Prostate gland (tissue), 2 donors: ENCODE measurements around the gene TTLL5. TPM values are rescaled to one million over a fixed set of nuclear protein-coding genes. Genes with fewer than 3 reads are reported as not detected.

Experiments
- DNase-seq: peaks from one replicate; pipeline ENCODE4 v3.0.0-alpha.2; 2019; ENCODE audit warnings: low spot score
- H3K27ac ChIP-seq, 2 donors: fragments of 200-600 bp; sonication (generic); 2 replicates each; pipeline ENCODE4 v1.5.1; 2017 to 2019
- H3K27me3 ChIP-seq: fragments of 200-600 bp; sonication (generic); replicated peaks from 2 replicates; pipeline ENCODE4 v1.5.1; 2019; ENCODE audit not compliant: insufficient read depth
- H3K36me3 ChIP-seq, 2 donors: fragments of 200-600 bp; sonication (generic); 1 replicate in 1 of 2; 2 replicates in 1 of 2; pipeline versions ENCODE4 v1.5.1 to v1.8.1; 2017 to 2019
- H3K4me1 ChIP-seq: fragments of 200-600 bp; sonication (generic); replicated peaks from 2 replicates; pipeline ENCODE4 v1.5.1; 2019
- H3K4me3 ChIP-seq, 2 donors: fragments of 200-600 bp; sonication (generic); 2 replicates each; pipeline ENCODE4 v1.5.1; 2017 to 2019
- H3K9me3 ChIP-seq: fragments of 200-600 bp; sonication (generic); 2 replicates; pipeline ENCODE4 v1.5.1; 2017
- POLR2A ChIP-seq: fragments of 450-650 bp; IDR thresholded peaks from one replicate; pipeline ENCODE4 v1.6.1; 2016; ENCODE audit warnings: antibody characterized with exemption, mild to moderate bottlenecking
- POLR2AphosphoS5 ChIP-seq: sonication (generic); formaldehyde crosslinking; IDR thresholded peaks from one replicate; pipeline ENCODE4 v1.6.1; 2017; ENCODE audit warnings: antibody characterized with exemption
- WGBS: methylation state at CpG from one replicate; pipeline ENCODE4 v1.1.5; 2018; 5-methylcytosine and 5-hydroxymethylcytosine counted together
- intact Hi-C: fragments of 100-400 bp; cut with DNase I; formaldehyde crosslinking; loops from one replicate; pipeline ENCODE4 v1.14.2; 2022
- total RNA-seq, 2 donors: library from RNA; depleted of rRNA; stranded (reverse); fragments of >200 nt; gene quantifications; one replicate each; pipeline ENCODE4 v1.1.0, GENCODE V29; 2016
- TF ChIP-seq, protein P1 (sequence below), 4 experiments: fragments of 200-600 bp in 2 of 4; fragments of 450-650 bp in 2 of 4; sonication (generic) in 2 of 4; IDR thresholded peaks; 1 replicate in 3 of 4; 2 replicates in 1 of 4; pipeline ENCODE4 v1.5.1; 2016 to 2019; ENCODE audit warnings: antibody characterized with exemption in 4 of 4, mild to moderate bottlenecking in 2 of 4, moderate library complexity in 2 of 4

TTLL5 gene
- total RNA-seq, 2 donors from 2014 or later = 40.3 to 46.2 TPM

DNA sequence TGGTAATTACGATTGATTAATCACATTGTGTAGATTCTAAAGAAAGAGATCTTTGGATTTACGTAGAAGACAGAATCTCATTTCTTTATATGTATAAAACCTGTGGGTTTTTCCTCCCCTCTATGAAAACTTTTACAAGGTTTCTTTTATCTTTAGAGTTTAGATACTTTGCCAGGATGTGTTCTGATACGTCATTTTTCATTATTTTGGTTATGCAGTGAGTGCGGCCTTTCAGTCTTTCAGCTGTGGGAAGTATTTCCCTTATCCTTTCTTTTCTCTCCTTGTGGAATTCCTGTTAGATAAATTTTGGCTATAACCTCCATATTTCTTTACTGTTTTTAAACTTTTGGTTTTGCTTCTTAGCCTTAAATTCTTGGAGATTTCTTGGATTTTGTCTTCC is 92.7 kb downstream of the TTLL5 start:
- H3K36me3 ChIP-seq = no peaks in the 10 kb centered on the region
- H3K27ac ChIP-seq = no peak overlapping the region
- H3K4me1 ChIP-seq = no peaks in the 10 kb centered on the region
- no peak for TF ChIP-seq POLR2A
- TF ChIP-seq POLR2AphosphoS5 = no peak
- TF ChIP-seq, protein P1, sequence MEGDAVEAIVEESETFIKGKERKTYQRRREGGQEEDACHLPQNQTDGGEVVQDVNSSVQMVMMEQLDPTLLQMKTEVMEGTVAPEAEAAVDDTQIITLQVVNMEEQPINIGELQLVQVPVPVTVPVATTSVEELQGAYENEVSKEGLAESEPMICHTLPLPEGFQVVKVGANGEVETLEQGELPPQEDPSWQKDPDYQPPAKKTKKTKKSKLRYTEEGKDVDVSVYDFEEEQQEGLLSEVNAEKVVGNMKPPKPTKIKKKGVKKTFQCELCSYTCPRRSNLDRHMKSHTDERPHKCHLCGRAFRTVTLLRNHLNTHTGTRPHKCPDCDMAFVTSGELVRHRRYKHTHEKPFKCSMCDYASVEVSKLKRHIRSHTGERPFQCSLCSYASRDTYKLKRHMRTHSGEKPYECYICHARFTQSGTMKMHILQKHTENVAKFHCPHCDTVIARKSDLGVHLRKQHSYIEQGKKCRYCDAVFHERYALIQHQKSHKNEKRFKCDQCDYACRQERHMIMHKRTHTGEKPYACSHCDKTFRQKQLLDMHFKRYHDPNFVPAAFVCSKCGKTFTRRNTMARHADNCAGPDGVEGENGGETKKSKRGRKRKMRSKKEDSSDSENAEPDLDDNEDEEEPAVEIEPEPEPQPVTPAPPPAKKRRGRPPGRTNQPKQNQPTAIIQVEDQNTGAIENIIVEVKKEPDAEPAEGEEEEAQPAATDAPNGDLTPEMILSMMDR (IDR thresholded peaks at IDR 0.05) = no peak
- DNase-seq = no peak
- H3K9me3 ChIP-seq = no peaks in the 10 kb centered on the region
- intact Hi-C loops = no loop called here
- 49% methylated on average over 4 of the region's 4 CpGs for WGBS
- H3K27me3 ChIP-seq = no peaks in the 10 kb centered on the region
- H3K4me3 ChIP-seq = no peak overlapping the region

DNA sequence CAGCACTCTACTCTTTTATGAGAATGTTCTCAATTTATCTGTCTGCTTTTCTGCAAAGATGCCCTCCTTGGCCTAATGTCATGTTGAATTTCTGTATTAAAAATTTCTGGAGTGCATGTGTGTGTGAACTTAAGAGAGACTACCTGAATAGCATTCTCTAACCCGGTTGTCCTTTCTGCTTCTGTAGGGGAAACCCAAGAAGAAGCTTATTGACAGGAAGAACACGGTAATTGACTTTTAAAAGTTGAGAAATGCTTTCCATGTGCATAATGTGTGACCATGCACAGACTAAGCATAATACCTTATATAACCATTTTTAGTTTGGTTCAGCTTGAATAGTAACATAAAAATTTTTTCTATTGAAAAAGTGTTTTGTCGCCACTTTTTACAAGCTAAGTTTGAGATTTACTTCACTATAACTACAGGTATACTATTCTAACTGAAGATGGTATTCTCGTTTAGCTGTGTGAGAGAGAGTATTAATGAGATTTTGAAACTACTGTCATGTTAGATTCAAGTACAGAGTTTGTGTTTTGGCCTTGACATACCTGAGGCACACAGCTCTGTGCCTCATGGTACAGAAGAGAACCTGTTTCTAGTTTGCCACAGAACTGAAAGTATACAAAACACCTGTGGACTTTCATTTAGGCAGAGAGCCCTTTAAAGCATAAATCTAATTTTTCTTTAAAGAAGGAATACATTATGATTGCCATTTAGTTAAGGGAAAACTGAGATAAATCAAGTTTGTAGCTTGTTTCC is 96.8 kb downstream of the TTLL5 start:
- TF ChIP-seq POLR2AphosphoS5 = no peak
- TF ChIP-seq POLR2A = no peak
- TF ChIP-seq, protein P1 (IDR thresholded peaks at IDR 0.05) = no peak
- DNase-seq = no peak
- Histone ChIP-seq H3K36me3 (no peaks in the 10 kb centered on the region), H3K4me1 (no peaks in the 10 kb centered on the region), H3K4me3 (no peak overlapping the region), H3K27ac (no peak overlapping the region), H3K9me3 (no peaks in the 10 kb centered on the region), H3K27me3 (no peaks in the 10 kb centered on the region)
- intact Hi-C loops = no loop called here
- 92% methylated on average over 4 of the region's 4 CpGs for WGBS

DNA sequence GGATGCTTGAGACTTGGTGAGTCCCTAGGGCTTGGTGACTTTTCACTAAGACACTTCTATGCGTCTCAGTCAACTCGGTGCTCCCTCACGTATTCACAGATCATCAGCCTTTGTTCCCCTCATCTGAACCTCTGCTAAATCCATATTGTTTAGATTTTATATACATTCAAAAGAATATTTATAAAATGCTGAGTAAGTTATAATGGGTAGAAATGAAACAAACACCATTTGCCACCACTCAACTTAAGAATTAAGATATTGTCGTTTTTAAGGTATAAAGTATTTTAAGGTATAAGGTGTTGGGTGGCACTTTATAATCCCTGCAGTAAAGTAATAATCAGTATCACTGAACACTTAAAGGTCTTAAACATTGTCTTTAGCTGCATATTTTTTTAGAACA is 103.0 kb downstream of the TTLL5 start:
- 94% methylated on average over 4 of the region's 4 CpGs for WGBS
- no peak overlapping the region for H3K4me3 ChIP-seq
- TF ChIP-seq, protein P1 (IDR thresholded peaks at IDR 0.05) = no peak
- TF ChIP-seq POLR2AphosphoS5 (no peak), POLR2A (no peak)
- H3K9me3 ChIP-seq = no peaks in the 10 kb centered on the region
- DNase-seq = no peak
- intact Hi-C loops = no loop called here
- H3K27me3 ChIP-seq = no peaks in the 10 kb centered on the region
- no peaks in the 10 kb centered on the region for H3K4me1 ChIP-seq
- H3K27ac ChIP-seq = no peak overlapping the region
- no peaks in the 10 kb centered on the region for H3K36me3 ChIP-seq

DNA sequence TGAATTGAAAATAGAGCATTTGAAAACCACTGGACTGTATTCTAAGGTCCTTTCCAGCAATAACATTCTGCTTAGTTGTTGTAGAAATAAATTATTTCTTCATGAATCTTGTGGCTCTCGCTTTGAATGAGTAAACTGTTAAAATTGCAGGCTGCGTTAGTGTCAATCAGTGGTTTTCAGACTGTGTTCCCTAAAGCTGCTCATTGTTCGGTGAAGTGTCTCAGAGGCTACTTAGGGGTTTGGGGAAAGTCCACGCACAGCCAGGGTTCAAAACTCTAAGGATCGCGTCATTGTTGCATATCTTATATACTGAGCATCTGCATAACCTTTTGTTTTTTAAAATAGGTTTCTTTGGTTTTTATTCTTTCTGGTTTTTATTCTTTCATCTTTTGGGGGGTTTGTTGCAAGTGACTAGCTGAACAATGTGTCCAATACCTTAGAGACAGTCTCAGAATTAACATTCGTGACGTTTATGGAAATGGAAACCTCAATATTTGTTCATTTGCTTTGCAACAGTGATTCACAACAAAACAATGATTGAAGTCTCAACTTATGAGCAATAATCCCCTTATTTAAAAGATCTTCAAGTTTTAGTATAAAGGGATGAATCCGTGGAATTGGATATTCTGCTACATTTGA is 108.1 kb downstream of the TTLL5 start:
- Histone ChIP-seq H3K4me3 (no peak overlapping the region), H3K27ac (no peak overlapping the region), H3K36me3 (no peaks in the 10 kb centered on the region), H3K9me3 (no peaks in the 10 kb centered on the region), H3K4me1 (no peaks in the 10 kb centered on the region), H3K27me3 (no peaks in the 10 kb centered on the region)
- WGBS = 70% methylated on average over 9 of the region's 9 CpGs
- no peak for DNase-seq
- intact Hi-C loops = no loop called here
- TF ChIP-seq, protein P1 (IDR thresholded peaks at IDR 0.05) = no peak
- no peak for TF ChIP-seq POLR2AphosphoS5
- TF ChIP-seq POLR2A = no peak

DNA sequence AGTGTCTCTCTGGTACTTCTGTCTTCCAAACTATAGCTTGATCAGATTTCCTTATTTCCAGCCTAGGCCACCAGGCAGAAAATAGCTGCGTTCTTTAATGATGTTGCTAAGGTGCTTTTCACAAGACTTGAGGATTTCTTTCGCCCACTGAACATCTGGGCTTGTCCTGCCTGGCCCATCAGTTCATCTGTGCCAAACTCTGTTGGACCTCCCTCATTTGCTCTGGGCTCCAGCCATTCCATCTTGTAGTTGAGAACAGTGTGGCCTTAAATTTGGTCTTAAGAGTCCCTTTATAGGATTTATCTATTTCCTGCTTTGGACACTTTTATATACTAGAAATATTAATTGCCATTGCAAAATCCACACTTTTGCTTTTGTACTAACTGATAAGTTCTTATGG is 109.6 kb downstream of the TTLL5 start:
- no peaks in the 10 kb centered on the region for H3K27me3 ChIP-seq
- no peak overlapping the region for H3K4me3 ChIP-seq
- intact Hi-C loops = loop anchor here (10.0 kb wide), 1 partner anchor 46 kb away; no protein-coding TSS in a partner anchor
- H3K36me3 ChIP-seq = no peaks in the 10 kb centered on the region
- H3K27ac ChIP-seq = peak overlapping the region; percentile 2 to 29
- DNase-seq = no peak
- TF ChIP-seq, protein P1 (IDR thresholded peaks at IDR 0.05) = no peak
- TF ChIP-seq POLR2A = no peak
- no peak for TF ChIP-seq POLR2AphosphoS5
- 76% methylated on average over 2 of the region's 2 CpGs for WGBS
- no peaks in the 10 kb centered on the region for H3K4me1 ChIP-seq
- H3K9me3 ChIP-seq = no peaks in the 10 kb centered on the region
